Hepatocyte (in vitro differentiated cells): ENCODE measurements around the gene NHS.

Experiments
- EZH2 ChIP-seq: fragments of 200-600 bp; sonication (generic); IDR thresholded peaks from 2 replicates; pipeline ENCODE4 v1.6.1; 2016; ENCODE audit warnings: antibody characterized with exemption, mild to moderate bottlenecking, borderline replicate concordance
- EZH2phosphoT487 ChIP-seq: fragments of 200-600 bp; sonication (generic); IDR thresholded peaks from one replicate; pipeline ENCODE4 v1.6.1; 2018; ENCODE audit warnings: antibody characterized with exemption, mild to moderate bottlenecking, low read depth, moderate library complexity; ENCODE audit not compliant: unreplicated experiment, severe bottlenecking
- TF ChIP-seq, protein P1 (sequence below): fragments of 200-600 bp; sonication (generic); IDR thresholded peaks from 2 replicates; pipeline ENCODE4 v1.5.1; 2016; ENCODE audit warnings: antibody characterized with exemption, mild to moderate bottlenecking; ENCODE audit not compliant: poor library complexity

DNA sequence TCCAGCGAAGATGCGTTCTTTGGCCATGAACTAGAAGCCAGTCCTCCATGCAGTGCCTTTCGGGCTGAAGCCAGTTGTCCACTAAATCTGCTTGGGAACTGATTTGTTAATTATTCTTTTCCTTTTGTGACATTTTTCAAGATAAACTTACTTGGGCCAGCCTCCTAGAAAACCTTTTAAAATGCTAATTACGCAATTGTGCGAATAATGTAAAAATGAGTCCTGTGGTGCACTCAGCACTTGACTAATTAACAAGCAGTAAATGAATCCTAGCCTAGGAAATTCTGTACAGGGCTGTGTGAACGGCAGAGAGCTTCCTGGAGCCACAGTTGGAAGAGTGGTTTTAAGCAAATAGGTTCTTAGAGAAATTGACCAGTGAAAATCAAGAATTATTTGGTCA is 212.4 kb downstream of the NHS start:
- TF ChIP-seq, protein P1, sequence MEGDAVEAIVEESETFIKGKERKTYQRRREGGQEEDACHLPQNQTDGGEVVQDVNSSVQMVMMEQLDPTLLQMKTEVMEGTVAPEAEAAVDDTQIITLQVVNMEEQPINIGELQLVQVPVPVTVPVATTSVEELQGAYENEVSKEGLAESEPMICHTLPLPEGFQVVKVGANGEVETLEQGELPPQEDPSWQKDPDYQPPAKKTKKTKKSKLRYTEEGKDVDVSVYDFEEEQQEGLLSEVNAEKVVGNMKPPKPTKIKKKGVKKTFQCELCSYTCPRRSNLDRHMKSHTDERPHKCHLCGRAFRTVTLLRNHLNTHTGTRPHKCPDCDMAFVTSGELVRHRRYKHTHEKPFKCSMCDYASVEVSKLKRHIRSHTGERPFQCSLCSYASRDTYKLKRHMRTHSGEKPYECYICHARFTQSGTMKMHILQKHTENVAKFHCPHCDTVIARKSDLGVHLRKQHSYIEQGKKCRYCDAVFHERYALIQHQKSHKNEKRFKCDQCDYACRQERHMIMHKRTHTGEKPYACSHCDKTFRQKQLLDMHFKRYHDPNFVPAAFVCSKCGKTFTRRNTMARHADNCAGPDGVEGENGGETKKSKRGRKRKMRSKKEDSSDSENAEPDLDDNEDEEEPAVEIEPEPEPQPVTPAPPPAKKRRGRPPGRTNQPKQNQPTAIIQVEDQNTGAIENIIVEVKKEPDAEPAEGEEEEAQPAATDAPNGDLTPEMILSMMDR = no peak
- TF ChIP-seq EZH2 (no peak), EZH2phosphoT487 (no peak)
